HPDE6-E6E7 (cell line): Measurements from ENCODE around the gene C10orf143.

ENCODE experiments used
- DNase-seq: peaks from one replicate; pipeline ENCODE4 v3.0.0; 2011; ENCODE audit warnings: missing footprints; ENCODE audit errors: extremely low spot score

C10orf143 gene

DNA sequence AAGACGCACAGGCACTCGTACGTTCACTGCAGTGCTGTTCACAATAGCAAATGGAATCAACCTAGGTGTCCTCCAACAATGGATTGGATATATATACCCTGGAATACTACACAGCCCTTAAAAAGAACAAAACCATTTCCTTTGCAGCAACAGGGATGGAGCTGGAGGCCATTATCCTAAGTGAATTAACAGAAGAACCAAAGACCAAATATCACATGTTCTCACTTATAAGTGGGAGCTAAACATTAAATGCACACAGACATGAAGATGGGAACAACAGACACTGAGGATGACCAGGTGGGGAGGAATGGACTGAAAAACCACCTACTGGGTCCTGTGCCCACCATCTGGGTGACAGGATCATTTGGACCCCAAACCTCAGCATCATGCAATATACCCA is 94.5 kb downstream of the C10orf143 start:
- DNase-seq, result no peak

DNA sequence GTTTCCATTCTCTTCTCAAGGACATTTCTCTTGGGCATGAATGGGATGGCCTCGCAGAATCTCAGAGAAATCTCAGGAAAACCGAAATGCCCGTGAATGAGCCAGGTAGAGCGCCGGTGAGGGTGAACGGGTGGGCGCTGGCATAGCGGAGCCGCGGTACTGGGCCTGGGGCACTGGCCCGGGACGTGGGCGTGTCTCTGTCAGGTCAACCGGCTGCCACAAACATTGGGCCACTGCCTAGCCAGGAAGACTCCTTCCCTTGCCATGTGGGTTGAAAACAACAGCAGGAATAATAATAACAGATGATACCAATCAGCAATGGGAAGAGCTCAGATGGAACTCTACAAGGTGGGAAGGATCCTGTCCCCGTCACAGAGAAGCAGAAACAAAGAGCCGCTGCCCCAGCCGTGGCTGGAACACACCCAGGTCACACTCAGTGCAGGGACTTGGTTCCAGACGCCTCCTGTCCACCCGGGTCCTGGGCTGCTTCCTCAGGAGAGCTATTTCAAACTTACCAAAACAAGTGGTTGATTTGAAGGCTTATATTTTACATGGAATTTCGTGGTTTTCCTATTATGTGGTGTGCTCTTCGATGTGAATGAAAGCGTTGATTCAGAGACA is 95.4 kb downstream of the C10orf143 start:
- DNase-seq, result no peak

DNA sequence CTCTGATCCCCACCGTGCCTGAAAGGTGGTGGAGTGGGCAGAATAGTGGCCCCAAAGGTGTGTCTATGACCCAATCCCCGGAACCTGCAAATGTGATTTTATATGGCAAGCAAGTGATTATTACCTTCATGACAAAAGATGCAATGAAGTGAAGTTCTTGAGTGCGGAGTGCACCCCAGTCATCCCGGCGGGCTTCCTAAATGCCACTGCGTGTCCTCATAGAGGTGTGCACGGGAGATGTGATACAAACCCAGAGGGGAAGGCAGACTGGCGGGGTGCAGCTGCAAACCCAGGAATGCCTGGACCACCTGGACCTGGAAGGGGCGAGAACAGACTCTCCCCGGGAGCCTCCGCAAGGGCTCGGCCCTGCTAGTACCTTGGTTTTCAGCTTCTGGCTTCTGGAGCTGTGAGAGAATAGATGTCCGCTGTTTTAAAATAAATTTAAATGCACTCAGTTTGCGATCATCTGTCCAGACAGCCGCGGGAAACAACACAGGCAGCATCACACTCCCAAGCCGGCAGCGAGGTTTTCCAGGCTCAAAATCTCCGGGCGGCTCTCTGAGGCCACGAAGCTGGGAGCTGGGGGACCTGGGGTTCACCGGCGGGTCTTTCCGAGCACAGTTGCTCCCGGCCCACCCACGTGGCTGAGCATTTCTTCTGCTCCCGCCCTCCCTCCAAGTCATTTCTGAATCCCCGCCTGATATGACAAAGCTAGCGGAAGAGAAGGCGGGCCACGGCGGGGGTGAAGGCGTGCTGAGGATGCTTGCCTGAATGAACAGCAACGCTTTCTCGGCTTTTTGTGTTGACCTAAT is 96.2 kb downstream of the C10orf143 start:
- no peak for DNase-seq
